Activated CD4-positive, alpha-beta memory T cell treated with anti-CD3 and anti-CD28 coated beads for 36 hours (primary cell): ENCODE results near the gene MTTP. TPM values are rescaled to one million over a fixed set of nuclear protein-coding genes. Genes with fewer than 3 reads are reported as not detected.

Experiments
- CTCF ChIA-PET: fragments of 350-600 bp; sonication (Branson Sonifier 250); formaldehyde crosslinking; loops from one replicate; lab custom pipeline; 2021; ENCODE audit warnings: antibody characterized with exemption, inconsistent platforms; lab: Charles Lee
- POLR2A ChIA-PET: fragments of 350-600 bp; sonication (Branson Sonifier 250); formaldehyde crosslinking; loops from one replicate; lab custom pipeline; 2021; ENCODE audit warnings: antibody characterized with exemption; lab: Charles Lee
- DNase-seq: peaks from one replicate; pipeline ENCODE4 v3.0.0-alpha.2; 2020
- H3K27ac Mint-ChIP-seq: one replicate; pipeline ENCODE4 v1.8.0; 2021; ENCODE audit warnings: mixed read lengths
- H3K27me3 Mint-ChIP-seq: one replicate; pipeline ENCODE4 v1.8.0; 2021; ENCODE audit warnings: mixed read lengths
- H3K36me3 Mint-ChIP-seq: one replicate; pipeline ENCODE4 v1.8.0; 2021; ENCODE audit warnings: mixed read lengths
- H3K4me1 Mint-ChIP-seq: one replicate; pipeline ENCODE4 v1.8.0; 2021; ENCODE audit warnings: low read depth, mixed read lengths
- H3K4me3 Mint-ChIP-seq: one replicate; pipeline ENCODE4 v1.8.0; 2021; ENCODE audit warnings: mild to moderate bottlenecking, mixed read lengths
- H3K9me3 Mint-ChIP-seq: one replicate; pipeline ENCODE4 v1.8.0; 2021; ENCODE audit warnings: mixed read lengths
- intact Hi-C: fragments of 100-400 bp; cut with micrococcal nuclease; formaldehyde crosslinking; loops from one replicate; pipeline ENCODE4 v1.15.1; 2023
- total RNA-seq, 2 experiments: library from RNA; stranded (reverse); gene quantifications; one replicate each; pipeline ENCODE4 v1.2.3, GENCODE V29; 2021

Gene MTTP
- total RNA-seq, 2 experiments from 2014 or later = not detected

DNA sequence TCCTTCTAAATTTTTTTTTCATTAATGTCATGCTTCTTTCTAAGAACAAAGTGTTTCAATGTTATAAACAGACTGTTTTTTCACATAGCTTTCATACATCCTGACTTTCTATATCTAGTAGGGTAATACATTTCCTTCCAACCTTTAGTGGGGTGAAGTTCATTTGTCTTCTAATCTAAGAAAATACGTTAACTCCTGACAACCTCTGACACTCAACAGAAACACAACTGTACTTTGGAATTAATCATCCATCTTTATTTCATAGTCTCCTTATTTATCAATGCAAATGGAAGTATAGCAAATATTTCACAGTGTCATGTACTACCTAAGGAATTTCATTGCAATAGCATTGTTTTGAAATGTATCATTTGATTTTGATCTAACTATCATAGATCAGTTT lies 2.7 kb upstream of the MTTP start:
- intact Hi-C loops = no loop called here
- Mint-ChIP-seq H3K4me3 (no peak overlapping the region), H3K9me3 (no peaks in the 10 kb centered on the region), H3K4me1 (no peaks in the 10 kb centered on the region), H3K36me3 (no peaks in the 10 kb centered on the region), H3K27ac (no peak overlapping the region), H3K27me3 (peaks cover 22% of the 10 kb centered on the region)
- CTCF ChIA-PET = no interaction called here
- POLR2A ChIA-PET = no interaction called here
- DNase-seq = no peak

DNA sequence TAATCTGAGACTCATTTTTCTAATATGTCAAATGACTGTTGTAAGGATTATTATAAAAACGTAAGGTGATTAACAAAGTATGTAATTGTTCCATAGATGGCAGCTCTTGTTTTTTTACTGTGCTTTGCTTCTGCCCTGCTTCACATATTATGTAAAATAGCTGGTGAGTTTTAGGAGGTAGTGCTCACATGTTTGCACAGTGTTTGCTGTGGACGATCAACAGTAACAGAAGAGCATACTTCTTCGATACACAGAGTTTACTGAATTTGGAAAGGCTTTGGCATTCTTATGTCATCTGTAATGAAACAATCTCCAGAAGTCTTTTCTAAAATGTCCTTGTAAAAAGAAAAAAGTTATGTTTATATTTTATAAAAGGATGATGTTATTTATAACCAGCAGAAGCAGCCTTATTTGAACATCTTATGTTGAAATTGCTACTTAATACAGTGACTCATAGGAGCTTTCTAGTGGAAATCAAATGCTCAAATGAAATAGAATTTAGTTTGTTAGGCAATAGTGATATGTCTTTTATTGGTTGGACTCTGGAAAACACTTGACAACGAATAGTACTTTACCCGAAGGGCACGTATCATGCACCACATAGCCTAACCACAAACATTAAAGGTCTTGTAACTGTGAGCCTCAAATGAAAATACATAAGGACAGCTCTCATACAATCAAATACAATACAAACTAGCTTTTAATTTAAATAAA lies 1.9 kb upstream of the MTTP start:
- Mint-ChIP-seq H3K9me3 (no peaks in the 10 kb centered on the region), H3K4me3 (no peak overlapping the region), H3K27me3 (peaks cover 17% of the 10 kb centered on the region), H3K4me1 (no peaks in the 10 kb centered on the region), H3K36me3 (no peaks in the 10 kb centered on the region), H3K27ac (no peak overlapping the region)
- DNase-seq = no peak
- ChIA-PET POLR2A (no interaction called here), CTCF (no interaction called here)
- intact Hi-C loops = no loop called here

DNA sequence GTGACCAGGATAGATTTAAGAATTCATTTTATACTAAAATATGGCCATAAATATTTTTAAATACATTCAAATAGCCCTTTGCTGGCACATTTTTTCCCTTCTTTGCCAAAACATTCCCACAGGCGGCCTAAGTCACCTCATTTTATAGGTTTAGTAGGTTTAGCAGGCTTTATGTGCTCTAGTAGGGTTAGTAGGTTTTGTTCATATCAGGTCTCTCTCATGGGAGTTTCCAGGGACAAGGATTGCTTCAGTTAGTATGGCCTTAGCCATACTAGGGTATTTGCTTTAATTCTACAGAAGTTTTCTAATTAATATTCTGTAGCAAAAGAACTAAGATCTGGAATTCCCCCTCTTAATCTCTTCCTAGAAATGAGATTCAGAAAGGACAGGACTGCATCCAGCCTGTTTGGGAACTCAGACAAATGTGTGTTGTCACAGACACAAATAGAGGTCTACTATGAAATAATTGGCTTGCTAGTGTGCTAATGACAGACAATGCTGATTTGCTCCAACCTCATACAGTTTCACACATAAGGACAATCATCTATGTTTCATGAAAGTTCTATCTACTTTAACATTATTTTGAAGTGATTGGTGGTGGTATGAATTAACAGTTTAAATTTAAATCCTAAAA lies 772 bp upstream of the MTTP start:
- ChIA-PET CTCF (no interaction called here), POLR2A (no interaction called here)
- intact Hi-C loops = no loop called here
- no peak overlapping the region for H3K4me3 Mint-ChIP-seq
- H3K36me3 Mint-ChIP-seq = no peaks in the 10 kb centered on the region
- H3K9me3 Mint-ChIP-seq = no peaks in the 10 kb centered on the region
- DNase-seq = no peak
- H3K27me3 Mint-ChIP-seq = peaks cover 17% of the 10 kb centered on the region
- no peak overlapping the region for H3K27ac Mint-ChIP-seq
- H3K4me1 Mint-ChIP-seq = no peaks in the 10 kb centered on the region

DNA sequence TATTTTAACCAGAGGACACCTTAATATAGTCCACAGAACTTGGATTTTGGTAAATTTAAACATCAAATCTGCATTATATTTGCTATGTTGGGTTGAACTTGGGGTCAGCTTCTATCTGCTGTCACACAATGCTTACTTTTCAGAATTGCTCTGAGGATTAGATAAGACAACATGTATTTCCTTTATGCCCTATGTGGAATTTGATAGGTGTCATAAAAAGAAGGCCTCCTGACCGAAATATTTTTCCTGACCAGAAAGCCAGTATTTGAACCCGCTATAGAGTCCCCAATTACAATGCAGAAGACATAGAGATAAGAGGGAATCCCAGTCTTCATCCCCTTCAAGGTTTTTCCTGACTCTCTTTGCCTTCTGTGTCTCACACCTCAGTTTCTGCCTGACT lies 4.1 kb downstream of the MTTP start:
- Mint-ChIP-seq H3K4me3 (no peak overlapping the region), H3K36me3 (no peaks in the 10 kb centered on the region), H3K4me1 (no peaks in the 10 kb centered on the region), H3K9me3 (no peaks in the 10 kb centered on the region), H3K27me3 (peaks cover 21% of the 10 kb centered on the region), H3K27ac (no peak overlapping the region)
- ChIA-PET POLR2A (no interaction called here), CTCF (no interaction called here)
- intact Hi-C loops = no loop called here
- DNase-seq = no peak

DNA sequence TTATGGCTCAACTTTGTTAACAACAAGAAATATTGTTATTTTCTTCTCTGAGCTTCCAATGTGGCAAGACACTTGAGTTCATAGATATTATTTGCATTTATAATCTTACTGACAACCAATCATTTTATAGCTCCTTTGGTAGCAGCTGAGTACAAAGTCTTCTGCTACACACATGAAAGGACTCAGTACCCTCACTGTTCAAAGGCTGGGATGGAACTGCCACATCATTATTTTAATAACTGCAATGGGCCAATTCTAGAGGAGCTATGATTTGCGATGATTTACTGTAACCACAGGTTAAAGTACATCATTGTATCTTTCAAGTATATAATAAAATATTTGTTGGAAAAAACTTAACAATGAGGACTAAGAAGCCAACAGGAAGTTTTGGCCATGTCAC lies 10.9 kb downstream of the MTTP start:
- POLR2A ChIA-PET = no interaction called here

DNA sequence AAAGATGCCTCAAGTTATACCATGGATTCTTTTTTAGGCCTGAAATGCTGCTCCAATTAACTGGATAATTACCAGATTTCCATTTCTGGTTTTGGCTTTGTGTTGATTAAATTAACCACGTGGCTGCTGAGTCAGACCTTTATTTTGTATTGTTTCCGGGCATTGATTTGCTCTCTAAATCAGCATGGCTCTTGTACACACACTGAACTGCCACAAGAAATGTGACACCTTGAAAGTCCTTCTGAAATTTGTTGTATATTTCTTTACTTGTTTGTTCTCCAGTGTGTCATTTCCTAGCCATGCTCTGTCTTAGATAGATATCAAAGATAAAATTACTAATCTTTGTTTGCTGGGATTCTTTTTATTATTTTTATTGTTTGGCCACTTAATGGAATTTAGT lies 11.7 kb downstream of the MTTP start:
- no peaks in the 10 kb centered on the region for H3K36me3 Mint-ChIP-seq
- ChIA-PET POLR2A (no interaction called here), CTCF (no interaction called here)
- peaks cover 11% of the 10 kb centered on the region for H3K27me3 Mint-ChIP-seq
- intact Hi-C loops = no loop called here
- no peak overlapping the region for H3K27ac Mint-ChIP-seq
- no peaks in the 10 kb centered on the region for H3K4me1 Mint-ChIP-seq
- DNase-seq = no peak
- no peaks in the 10 kb centered on the region for H3K9me3 Mint-ChIP-seq
- H3K4me3 Mint-ChIP-seq = no peak overlapping the region

More for the DNA sequence above, 10.9 kb downstream of the MTTP start:
- no peak overlapping the region for H3K4me3 Mint-ChIP-seq
- intact Hi-C loops = no loop called here
- H3K36me3 Mint-ChIP-seq = no peaks in the 10 kb centered on the region
- H3K27me3 Mint-ChIP-seq = peaks cover 13% of the 10 kb centered on the region
- H3K4me1 Mint-ChIP-seq = no peaks in the 10 kb centered on the region
- no peak for DNase-seq
- CTCF ChIA-PET = interaction anchor here (0.6 kb wide), 1 partner anchor 30 kb away, joined by 3 read pairs; no protein-coding TSS in a partner anchor
- no peak overlapping the region for H3K27ac Mint-ChIP-seq
- no peaks in the 10 kb centered on the region for H3K9me3 Mint-ChIP-seq

DNA sequence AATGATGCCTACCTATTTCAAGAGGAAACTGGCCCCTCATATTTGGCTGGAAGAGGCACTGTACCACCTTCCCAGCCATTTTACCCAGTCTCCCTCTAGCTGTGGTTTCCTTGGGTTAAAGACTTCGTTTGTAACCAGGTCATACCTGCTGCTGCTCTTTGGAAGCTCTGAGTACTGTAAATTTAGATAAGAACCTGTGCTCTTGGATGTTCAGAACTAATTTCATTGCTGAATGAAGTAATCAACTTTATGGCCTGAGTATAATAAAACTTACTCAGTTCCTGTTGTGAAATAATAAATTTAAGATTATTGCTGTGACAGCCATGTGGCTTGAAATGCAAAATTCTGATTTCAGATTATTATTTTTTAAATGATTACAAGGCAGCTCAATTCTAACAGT lies 12.2 kb downstream of the MTTP start:
- Mint-ChIP-seq H3K4me3 (no peak overlapping the region), H3K27ac (no peak overlapping the region), H3K36me3 (no peaks in the 10 kb centered on the region), H3K27me3 (peaks cover 6% of the 10 kb centered on the region), H3K4me1 (no peaks in the 10 kb centered on the region), H3K9me3 (no peaks in the 10 kb centered on the region)
- DNase-seq = no peak
- POLR2A ChIA-PET = no interaction called here
- intact Hi-C loops = no loop called here
- CTCF ChIA-PET = no interaction called here

DNA sequence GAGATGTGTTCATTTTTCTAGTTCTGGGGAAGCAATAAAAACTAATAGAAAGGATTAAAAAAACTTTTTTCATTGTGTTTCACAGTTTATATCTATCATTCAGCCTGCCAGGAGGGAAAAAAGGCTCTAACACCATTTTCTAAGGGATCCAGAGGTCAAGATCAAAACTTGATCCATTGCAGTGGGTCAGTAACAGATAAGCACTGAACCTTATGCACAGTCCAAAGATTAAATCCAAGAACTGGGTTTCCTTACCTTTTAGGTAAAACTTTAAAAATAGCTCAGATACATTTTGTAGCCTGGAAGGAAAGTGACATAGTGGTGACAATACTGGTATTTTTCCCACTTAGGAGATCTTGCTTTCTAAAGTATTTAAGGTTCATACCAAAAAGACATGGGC lies 12.7 kb downstream of the MTTP start:
- CTCF ChIA-PET = no interaction called here
- intact Hi-C loops = no loop called here
- Mint-ChIP-seq H3K9me3 (no peaks in the 10 kb centered on the region), H3K36me3 (no peaks in the 10 kb centered on the region), H3K4me3 (no peak overlapping the region), H3K27me3 (peaks cover 3% of the 10 kb centered on the region), H3K4me1 (no peaks in the 10 kb centered on the region), H3K27ac (no peak overlapping the region)
- POLR2A ChIA-PET = no interaction called here
- no peak for DNase-seq

DNA sequence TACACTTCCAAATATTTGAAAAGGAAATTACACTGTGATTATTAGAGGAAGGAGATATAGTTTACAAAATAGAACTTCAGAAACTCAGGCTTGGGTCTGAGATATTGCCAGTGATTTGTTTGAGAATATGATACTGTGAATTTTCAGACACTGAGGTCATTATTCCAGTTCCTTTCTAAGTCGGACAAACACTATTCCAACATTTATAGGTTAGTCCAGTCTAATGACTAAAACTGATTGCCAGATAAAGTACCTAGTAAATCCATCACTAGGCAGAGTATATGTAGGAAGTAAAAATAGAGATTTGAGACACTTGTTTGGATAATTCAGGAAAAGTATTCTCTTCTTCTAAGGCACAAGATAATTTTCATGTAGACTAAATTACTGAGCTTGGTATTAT lies 13.2 kb downstream of the MTTP start:
- ChIA-PET POLR2A (no interaction called here), CTCF (no interaction called here)
- no peaks in the 10 kb centered on the region for H3K9me3 Mint-ChIP-seq
- no peaks in the 10 kb centered on the region for H3K36me3 Mint-ChIP-seq
- no peak overlapping the region for H3K4me3 Mint-ChIP-seq
- DNase-seq = no peak
- peaks cover 2% of the 10 kb centered on the region for H3K27me3 Mint-ChIP-seq
- intact Hi-C loops = no loop called here
- H3K27ac Mint-ChIP-seq = no peak overlapping the region
- H3K4me1 Mint-ChIP-seq = no peaks in the 10 kb centered on the region

DNA sequence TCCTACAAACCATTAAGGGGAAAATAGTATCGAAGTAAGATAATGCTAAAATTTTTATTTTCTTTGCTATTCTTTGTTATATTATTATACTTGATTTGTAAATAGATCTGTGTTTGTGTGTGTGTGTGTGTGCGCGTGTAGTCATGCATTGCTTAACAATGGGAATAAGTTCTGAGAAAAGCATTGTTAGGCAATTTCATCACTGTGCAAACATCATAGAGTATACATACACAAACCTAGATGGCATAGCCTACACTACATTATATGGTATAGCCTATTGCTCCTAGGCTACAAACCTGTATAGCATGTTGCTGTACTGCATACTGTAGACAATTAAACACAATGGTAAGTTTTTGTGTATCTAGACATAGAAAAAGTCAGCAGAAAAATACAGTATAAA lies 17.1 kb downstream of the MTTP start:
- peaks cover 2% of the 10 kb centered on the region for H3K27me3 Mint-ChIP-seq
- CTCF ChIA-PET = no interaction called here
- intact Hi-C loops = no loop called here

DNA sequence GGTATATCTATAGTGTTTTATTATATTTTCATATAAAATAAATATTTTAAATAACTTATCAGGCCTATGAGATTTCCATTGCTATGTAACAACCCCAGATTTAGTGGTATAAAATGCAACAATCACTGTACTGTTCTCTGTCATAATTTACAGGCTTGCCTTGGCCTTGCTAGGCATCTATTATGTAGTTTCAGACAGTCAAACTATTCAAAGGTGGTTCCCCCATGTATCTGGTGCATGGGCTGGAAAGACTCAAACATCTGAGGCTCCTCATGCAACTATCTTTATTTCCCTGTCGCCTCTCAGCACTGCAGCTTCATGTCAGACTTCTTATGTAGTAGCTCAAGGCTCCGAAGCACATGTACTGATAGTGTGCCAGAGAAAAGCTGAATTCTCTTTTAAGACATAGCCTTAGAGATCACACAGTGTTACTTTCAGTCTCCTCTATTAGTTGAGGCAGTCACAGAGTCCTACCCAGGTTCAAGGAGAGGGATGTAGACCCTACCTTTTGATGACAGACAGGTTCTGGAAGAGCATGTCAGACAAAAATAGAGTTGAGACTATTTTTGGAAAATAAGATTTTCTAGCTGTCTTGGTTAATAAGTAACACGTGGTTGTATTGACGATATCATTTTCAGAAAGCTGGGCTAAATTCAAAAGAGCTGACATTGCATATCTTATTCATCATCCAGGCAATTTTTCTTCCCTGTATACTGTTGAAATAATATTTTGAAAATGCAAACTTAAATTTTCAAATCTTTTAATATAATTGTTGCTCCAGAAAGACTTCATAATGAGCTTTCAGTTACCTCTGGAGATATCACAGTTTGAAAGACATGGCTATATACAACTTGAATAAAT lies 19.4 kb downstream of the MTTP start:
- POLR2A ChIA-PET = no interaction called here
- H3K4me3 Mint-ChIP-seq = no peak overlapping the region
- no peaks in the 10 kb centered on the region for H3K36me3 Mint-ChIP-seq
- CTCF ChIA-PET = no interaction called here
- H3K27me3 Mint-ChIP-seq = no peaks in the 10 kb centered on the region
- no peaks in the 10 kb centered on the region for H3K9me3 Mint-ChIP-seq
- no peaks in the 10 kb centered on the region for H3K4me1 Mint-ChIP-seq
- intact Hi-C loops = no loop called here
- H3K27ac Mint-ChIP-seq = no peak overlapping the region
- DNase-seq = no peak

More for the DNA sequence above, 17.1 kb downstream of the MTTP start:
- H3K9me3 Mint-ChIP-seq = no peaks in the 10 kb centered on the region
- no peaks in the 10 kb centered on the region for H3K4me1 Mint-ChIP-seq
- H3K4me3 Mint-ChIP-seq = no peak overlapping the region
- POLR2A ChIA-PET = no interaction called here
- DNase-seq = no peak
- no peaks in the 10 kb centered on the region for H3K36me3 Mint-ChIP-seq
- no peak overlapping the region for H3K27ac Mint-ChIP-seq

DNA sequence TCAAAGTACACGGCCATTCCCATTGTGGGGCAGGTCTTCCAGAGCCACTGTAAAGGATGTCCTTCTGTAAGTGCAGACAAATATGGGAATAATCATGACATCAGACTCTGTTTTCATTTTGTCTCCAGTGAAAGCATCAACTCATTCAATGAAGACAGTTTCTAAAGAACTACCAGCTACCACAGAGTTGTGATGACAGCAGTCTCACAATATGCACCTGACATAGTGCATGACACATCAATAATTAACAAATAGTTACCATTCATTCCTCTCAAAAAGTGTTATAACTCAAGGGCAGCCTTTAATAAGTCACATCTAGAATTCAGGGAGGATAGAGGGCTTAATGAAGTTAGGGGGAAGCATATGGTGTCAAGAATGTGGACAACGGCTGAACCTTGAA lies 20.2 kb downstream of the MTTP start:
- Mint-ChIP-seq H3K36me3 (no peaks in the 10 kb centered on the region), H3K4me3 (no peak overlapping the region), H3K4me1 (no peaks in the 10 kb centered on the region), H3K27ac (no peak overlapping the region), H3K27me3 (no peaks in the 10 kb centered on the region), H3K9me3 (no peaks in the 10 kb centered on the region)
- ChIA-PET POLR2A (no interaction called here), CTCF (no interaction called here)
- DNase-seq = no peak
- intact Hi-C loops = no loop called here
